Measurements from ENCODE around the gene EDA. TPM values are rescaled to one million over a fixed set of nuclear protein-coding genes. Genes with fewer than 3 reads are reported as not detected.

The EDA gene
- total RNA-seq, 1 experiment from 2014 or later: 0.98 TPM

GRCh38 chrX:69740317-69740716 is 124.4 kb downstream of the EDA start:
- Mint-ChIP-seq H3K27ac (ENCODE audit: unreplicated experiment) (no peak overlapping the region), H3K9me3 (ENCODE audit: unreplicated experiment) (peaks cover 14% of the 10 kb centered on the region), H3K4me1 (ENCODE audit: low read depth, unreplicated experiment) (no peaks in the 10 kb centered on the region), H3K27me3 (ENCODE audit: insufficient read depth, unreplicated experiment) (no peaks in the 10 kb centered on the region), H3K36me3 (ENCODE audit: insufficient read depth, unreplicated experiment) (no peaks in the 10 kb centered on the region), H3K4me3 (ENCODE audit: unreplicated experiment) (no peak overlapping the region)
- DNase-seq: no peak
- H3K4me3 ChIP-seq (ENCODE audit: low read depth, low read length): no peak overlapping the region
- no peaks in the 10 kb centered on the region for H3K9me3 ChIP-seq
- H3K4me1 ChIP-seq: no peaks in the 10 kb centered on the region
- ChIA-PET POLR2A (no interaction called here), CTCF (no interaction called here)
- no peaks in the 10 kb centered on the region for H3K36me3 ChIP-seq (ENCODE audit: control insufficient read depth, insufficient read depth, low read length)
- intact Hi-C loops (cut with micrococcal nuclease; ENCODE audit: unreplicated experiment): no loop called here
- no peaks in the 10 kb centered on the region for H3K27me3 ChIP-seq (replicated peaks; ENCODE audit: control insufficient read depth, insufficient read depth, low read length)
- no TSS peak for BruUV-seq (replicated peaks)
- TF ChIP-seq CTCF (IDR thresholded peaks at IDR 0.05; ENCODE audit: insufficient read depth in 1 of 2, low read depth in 1 of 2, low read length in 1 of 2, severe bottlenecking in 1 of 2, unreplicated experiment in 1 of 2): no peak

- no TSS peak for BruUV-seq (replicated peaks)
- no peak overlapping the region for H3K27ac Mint-ChIP-seq (ENCODE audit: unreplicated experiment)
- CTCF ChIA-PET: no interaction called here
- POLR2A ChIA-PET: no interaction called here
- no peak for TF ChIP-seq CTCF (IDR thresholded peaks at IDR 0.05; ENCODE audit: insufficient read depth in 1 of 2, low read depth in 1 of 2, low read length in 1 of 2, severe bottlenecking in 1 of 2, unreplicated experiment in 1 of 2)
- H3K27me3 Mint-ChIP-seq (ENCODE audit: insufficient read depth, unreplicated experiment): no peaks in the 10 kb centered on the region
- Histone ChIP-seq H3K27me3 (replicated peaks; ENCODE audit: control insufficient read depth, insufficient read depth, low read length) (no peaks in the 10 kb centered on the region), H3K4me1 (no peaks in the 10 kb centered on the region), H3K9me3 (no peaks in the 10 kb centered on the region), H3K36me3 (ENCODE audit: control insufficient read depth, insufficient read depth, low read length) (no peaks in the 10 kb centered on the region), H3K4me3 (ENCODE audit: low read depth, low read length) (no peak overlapping the region)
- no peak for DNase-seq
- H3K9me3 Mint-ChIP-seq (ENCODE audit: unreplicated experiment): peaks cover 14% of the 10 kb centered on the region
- intact Hi-C loops (cut with micrococcal nuclease; ENCODE audit: unreplicated experiment): no loop called here
- H3K36me3 Mint-ChIP-seq (ENCODE audit: insufficient read depth, unreplicated experiment): no peaks in the 10 kb centered on the region
- no peaks in the 10 kb centered on the region for H3K4me1 Mint-ChIP-seq (ENCODE audit: low read depth, unreplicated experiment)
- H3K4me3 Mint-ChIP-seq (ENCODE audit: unreplicated experiment): no peak overlapping the region
Measured at GRCh38 chrX:69741721-69742120, 125.8 kb downstream of the EDA start.

- H3K36me3 ChIP-seq (ENCODE audit: control insufficient read depth, insufficient read depth, low read length): no peaks in the 10 kb centered on the region
- H3K27me3 ChIP-seq (replicated peaks; ENCODE audit: control insufficient read depth, insufficient read depth, low read length): no peaks in the 10 kb centered on the region
- Mint-ChIP-seq H3K9me3 (ENCODE audit: unreplicated experiment) (peaks cover 5% of the 10 kb centered on the region), H3K36me3 (ENCODE audit: insufficient read depth, unreplicated experiment) (no peaks in the 10 kb centered on the region), H3K4me1 (ENCODE audit: low read depth, unreplicated experiment) (no peaks in the 10 kb centered on the region), H3K4me3 (ENCODE audit: unreplicated experiment) (no peak overlapping the region), H3K27ac (ENCODE audit: unreplicated experiment) (no peak overlapping the region), H3K27me3 (ENCODE audit: insufficient read depth, unreplicated experiment) (no peaks in the 10 kb centered on the region)
- no peaks in the 10 kb centered on the region for H3K9me3 ChIP-seq
- BruUV-seq (replicated peaks): no TSS peak
- no peaks in the 10 kb centered on the region for H3K4me1 ChIP-seq
- POLR2A ChIA-PET: no interaction called here
- CTCF ChIA-PET: no interaction called here
- H3K4me3 ChIP-seq (ENCODE audit: low read depth, low read length): no peak overlapping the region
- no peak for DNase-seq
- intact Hi-C loops (cut with micrococcal nuclease; ENCODE audit: unreplicated experiment): no loop called here
- TF ChIP-seq CTCF (IDR thresholded peaks at IDR 0.05; ENCODE audit: insufficient read depth in 1 of 2, low read depth in 1 of 2, low read length in 1 of 2, severe bottlenecking in 1 of 2, unreplicated experiment in 1 of 2): no peak
Measured at GRCh38 chrX:69746051-69746450, 130.1 kb downstream of the EDA start.

All from Caco-2 (cell line).